Occipital lobe (tissue), 2 donors: ENCODE results near the gene ACSBG1. TPM values are rescaled to one million over a fixed set of nuclear protein-coding genes. Genes with fewer than 3 reads are reported as not detected.

Source experiments
- DNase-seq: peaks from one replicate; lab custom pipeline; 2025; lab: John Stamatoyannopoulos, UW
- total RNA-seq: library from RNA; depleted of rRNA; stranded (reverse); fragments of >200 nt; gene quantifications from one replicate; pipeline ENCODE4 v1.2.3, GENCODE V29; 2014

Gene ACSBG1, protein sequence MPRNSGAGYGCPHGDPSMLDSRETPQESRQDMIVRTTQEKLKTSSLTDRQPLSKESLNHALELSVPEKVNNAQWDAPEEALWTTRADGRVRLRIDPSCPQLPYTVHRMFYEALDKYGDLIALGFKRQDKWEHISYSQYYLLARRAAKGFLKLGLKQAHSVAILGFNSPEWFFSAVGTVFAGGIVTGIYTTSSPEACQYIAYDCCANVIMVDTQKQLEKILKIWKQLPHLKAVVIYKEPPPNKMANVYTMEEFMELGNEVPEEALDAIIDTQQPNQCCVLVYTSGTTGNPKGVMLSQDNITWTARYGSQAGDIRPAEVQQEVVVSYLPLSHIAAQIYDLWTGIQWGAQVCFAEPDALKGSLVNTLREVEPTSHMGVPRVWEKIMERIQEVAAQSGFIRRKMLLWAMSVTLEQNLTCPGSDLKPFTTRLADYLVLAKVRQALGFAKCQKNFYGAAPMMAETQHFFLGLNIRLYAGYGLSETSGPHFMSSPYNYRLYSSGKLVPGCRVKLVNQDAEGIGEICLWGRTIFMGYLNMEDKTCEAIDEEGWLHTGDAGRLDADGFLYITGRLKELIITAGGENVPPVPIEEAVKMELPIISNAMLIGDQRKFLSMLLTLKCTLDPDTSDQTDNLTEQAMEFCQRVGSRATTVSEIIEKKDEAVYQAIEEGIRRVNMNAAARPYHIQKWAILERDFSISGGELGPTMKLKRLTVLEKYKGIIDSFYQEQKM
- 5.0 TPM for total RNA-seq

DNA sequence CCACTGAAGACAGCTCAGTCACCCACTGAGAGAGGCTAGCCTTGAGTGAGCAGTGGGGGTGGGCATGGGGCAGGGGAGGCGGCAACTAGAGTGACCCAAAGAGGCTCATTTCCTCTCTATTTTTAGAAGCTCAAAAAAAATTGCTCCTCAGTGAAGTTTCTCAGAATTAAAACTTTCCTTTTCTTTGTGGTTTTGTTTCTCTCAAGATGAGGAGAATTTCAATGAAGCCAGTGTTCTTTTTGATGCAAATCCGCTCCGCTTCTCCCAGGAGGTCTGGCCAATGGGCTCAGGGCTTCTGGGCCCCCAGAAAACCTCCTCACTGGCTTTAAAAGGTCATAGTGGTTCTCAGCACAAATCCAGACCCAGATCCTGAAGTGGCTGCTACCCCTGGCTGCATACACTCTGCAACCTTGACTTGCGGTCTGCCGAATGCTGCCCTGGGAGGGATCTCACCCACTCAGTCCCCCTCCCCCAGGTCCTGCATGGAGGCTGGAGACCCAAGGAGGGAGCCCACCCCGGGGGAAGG, at the start of gene ACSBG1:
TSS of gene ACSBG1 (minus strand) at position 51 of the 526 bp plus-strand sequence. CDS start 64 bp downstream, outside the sequence.
- DNase-seq, result no peak

DNA sequence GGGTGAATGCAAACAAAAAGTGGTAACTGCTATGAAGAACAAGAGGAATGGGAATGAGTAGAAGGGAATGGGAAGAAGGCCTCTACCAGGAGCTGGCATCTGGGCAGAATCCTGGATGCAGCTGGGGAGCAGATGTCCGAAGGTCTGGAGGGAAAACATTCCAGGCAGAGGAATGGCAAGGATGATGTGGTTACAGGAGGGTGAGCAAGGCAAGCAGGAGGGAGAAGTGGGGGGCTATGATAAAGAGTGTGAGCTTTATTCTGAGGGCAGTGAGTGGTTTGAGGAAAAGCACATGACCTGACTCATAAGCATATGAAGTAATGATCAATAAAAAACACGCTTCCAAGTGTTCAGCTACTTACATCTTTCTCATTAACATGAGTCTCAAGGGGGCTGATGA, 48.0 kb upstream of the ACSBG1 start:
- no peak for DNase-seq

DNA sequence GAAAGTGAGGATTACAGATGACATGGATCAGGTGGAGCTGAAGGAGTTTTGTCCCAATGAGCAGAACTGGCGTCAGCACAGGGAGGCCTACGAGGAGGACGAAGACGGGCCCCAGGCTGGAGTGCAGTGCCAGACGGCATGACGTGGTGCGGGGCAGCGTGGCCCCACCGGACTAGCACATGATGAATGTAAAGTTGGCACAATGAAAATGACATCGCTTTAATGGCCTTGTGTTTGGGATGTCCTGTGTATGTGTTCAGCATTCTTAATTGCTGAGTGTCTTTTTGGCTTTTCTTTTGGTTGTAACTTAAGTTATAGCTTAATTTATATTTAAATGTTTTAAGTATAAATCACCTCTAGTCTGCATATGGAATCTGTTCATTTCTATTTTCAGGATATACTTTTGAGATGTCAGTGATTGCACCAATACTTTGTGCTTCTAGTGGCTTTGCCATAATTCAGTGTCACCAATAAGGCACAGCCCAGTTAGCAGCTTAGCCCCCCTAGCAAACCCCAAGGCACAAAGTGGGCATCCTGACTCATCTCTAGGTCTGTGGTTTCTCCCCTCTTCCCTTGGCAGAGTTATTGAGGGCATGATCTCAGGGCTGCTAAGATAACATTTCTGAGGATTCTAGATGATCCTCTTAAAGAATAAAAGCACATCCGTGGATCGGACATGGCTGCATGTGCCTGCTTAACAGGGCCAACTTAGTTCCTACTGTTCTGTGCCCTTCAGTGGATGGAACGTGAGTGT, 46.1 kb upstream of the ACSBG1 start:
- no peak for DNase-seq

GRCh38 chr15:78276064-78276943, 41.9 kb upstream of the ACSBG1 start:
- DNase-seq, result no peak

GRCh38 chr15:78274994-78275393, 40.6 kb upstream of the ACSBG1 start:
- no peak for DNase-seq

GRCh38 chr15:78272776-78273175, 38.4 kb upstream of the ACSBG1 start:
- DNase-seq, result no peak

- no peak for DNase-seq
These were observed 38.0 kb upstream of the ACSBG1 start for GRCh38 chr15:78272316-78272715.

DNA sequence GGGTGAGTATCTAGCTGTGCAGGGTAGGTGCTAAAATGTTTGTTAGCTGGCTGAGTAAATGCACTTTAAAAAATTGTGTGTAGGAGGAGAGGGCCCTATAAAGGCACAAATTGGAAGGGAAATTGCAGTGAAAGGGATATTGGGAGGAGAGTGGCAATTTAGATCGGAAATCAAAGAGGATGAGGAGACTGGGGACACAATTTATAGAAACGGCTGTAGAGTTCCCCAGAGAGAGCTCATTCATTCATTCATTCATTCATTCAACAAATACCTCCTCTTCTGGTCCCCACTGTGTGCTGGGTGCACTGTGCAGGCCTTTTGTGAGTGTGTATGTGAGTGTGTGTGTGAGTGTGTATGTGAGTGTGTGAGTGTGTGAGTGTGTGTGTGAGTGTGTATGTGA, 32.4 kb upstream of the ACSBG1 start:
- DNase-seq, result no peak

DNA sequence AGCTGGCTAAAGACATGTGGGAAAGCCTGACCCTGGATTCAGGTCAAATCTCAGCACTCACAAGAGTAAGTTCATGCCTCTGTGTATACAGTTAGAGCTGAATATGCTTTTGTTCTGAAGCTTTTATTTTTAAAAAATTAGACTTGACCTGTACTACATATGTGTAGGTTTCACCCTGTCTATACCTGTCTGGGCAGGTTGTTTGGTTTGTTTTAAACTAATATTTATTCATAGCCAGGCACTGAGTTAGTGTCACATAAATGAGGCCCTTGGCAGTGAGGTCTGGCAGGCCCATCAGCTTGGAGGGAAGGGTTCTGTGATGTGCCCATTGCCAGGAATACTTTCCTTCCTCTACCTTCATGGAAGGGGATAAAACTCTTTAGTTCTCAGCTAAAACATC, 31.9 kb upstream of the ACSBG1 start:
- no peak for DNase-seq

- no peak for DNase-seq
These were observed 31.4 kb upstream of the ACSBG1 start for GRCh38 chr15:78265752-78266224.

- DNase-seq, result no peak
These were observed 30.7 kb upstream of the ACSBG1 start for GRCh38 chr15:78265137-78265460.

GRCh38 chr15:78264304-78265136, 30.2 kb upstream of the ACSBG1 start, which contains the start of gene DNAJA4:
Gene DNAJA4, plus strand, starts transcription at chr15:78264562. Its CDS starts 202 bp downstream, at chr15:78264764.
- DNase-seq, result peak; percentile 34

DNA sequence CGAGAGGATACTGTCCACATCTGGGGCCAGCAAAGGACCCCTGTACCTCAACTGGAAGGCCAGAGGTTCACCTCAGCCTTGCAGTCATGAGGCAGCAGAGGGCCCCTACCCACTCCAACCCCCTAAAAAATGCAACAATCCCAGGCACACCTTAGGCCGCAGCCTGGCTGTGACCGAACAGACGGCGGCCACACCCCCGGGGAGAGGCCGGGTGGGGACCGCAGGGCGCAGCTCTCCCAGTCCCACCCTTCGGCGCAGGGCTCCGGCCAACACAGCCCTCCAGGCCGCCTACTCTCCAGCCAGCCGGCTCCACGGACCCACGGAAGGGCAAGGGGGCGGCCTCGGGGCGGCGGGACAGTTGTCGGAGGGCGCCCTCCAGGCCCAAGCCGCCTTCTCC, 29.5 kb upstream of the ACSBG1 start:
- DNase-seq, result no peak

GRCh38 chr15:78263351-78263781, 29.0 kb upstream of the ACSBG1 start:
- DNase-seq, result no peak

DNA sequence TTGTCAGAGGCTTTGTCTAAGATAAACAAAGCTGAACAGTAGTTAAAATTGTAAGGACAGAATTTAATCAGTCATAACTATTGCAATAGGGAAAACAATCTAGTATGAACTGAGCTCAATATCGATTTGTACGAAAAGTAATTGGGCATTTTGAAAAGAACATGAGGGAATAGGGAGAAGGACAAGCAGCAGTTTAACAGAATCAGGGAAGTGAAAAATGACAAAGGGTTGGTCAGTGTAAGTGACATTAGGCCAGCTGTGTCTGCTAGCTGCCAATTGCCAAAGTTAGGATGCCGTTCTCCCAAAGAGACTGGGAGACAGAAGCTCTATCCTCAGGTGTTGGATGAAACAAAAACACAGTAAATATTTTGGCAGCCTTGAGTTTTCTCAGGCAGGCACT, 26.7 kb upstream of the ACSBG1 start:
- no peak for DNase-seq

GRCh38 chr15:78260489-78260888, 26.1 kb upstream of the ACSBG1 start:
- no peak for DNase-seq

DNA sequence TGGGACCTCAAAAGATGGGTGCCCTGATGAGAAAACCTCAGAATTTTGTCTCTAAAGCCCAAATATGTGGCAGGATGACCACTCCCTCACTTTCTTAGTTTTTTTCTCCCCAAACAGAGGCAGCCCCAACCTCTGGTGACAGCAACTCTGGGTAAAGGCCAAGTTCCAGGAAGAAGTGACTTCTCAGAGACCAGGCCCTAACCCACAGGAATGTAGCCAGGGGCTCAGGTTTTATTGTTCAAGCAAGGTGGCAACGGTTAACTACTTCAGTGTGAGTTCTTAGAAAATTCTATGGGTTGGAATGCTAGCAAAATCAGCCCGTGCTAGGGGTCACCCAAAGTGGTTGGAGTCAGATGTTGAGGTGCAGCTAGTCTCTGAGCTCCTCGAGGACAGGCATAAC, 24.9 kb upstream of the ACSBG1 start:
- DNase-seq, result no peak

GRCh38 chr15:78257681-78258080, 23.3 kb upstream of the ACSBG1 start:
- no peak for DNase-seq

- DNase-seq, result no peak
These were observed 21.7 kb upstream of the ACSBG1 start for GRCh38 chr15:78256044-78256437.
